Panc1 (cell line): ENCODE results near the gene RPS6KA1. TPM values are rescaled to one million over a fixed set of nuclear protein-coding genes. Genes with fewer than 3 reads are reported as not detected.

Experiments
- ATAC-seq: fragments of 200-7000 bp; cut with Tn5 transposase; 2 replicates; pipeline ENCODE4 v1.9.1; 2020; ENCODE audit warnings: mild to moderate bottlenecking, moderate library complexity
- BruUV-seq: library from RNA; stranded (reverse); fragments of 400-500 nt; replicated peaks from 2 replicates; lab custom pipeline; 2021; lab: Mats Ljungman, UMichigan
- CTCF ChIA-PET: fragments of 300-600 bp; sonication (Branson Sonifier 250); formaldehyde crosslinking; loops from one replicate; lab custom pipeline; 2022; ENCODE audit warnings: antibody characterized with exemption; lab: Charles Lee
- POLR2A ChIA-PET: fragments of 300-600 bp; sonication (Branson Sonifier 250); formaldehyde crosslinking; loops from one replicate; lab custom pipeline; 2022; ENCODE audit warnings: antibody characterized with exemption; lab: Charles Lee
- DNase-seq: peaks from one replicate; pipeline ENCODE4 v3.0.0-alpha.2; 2010; ENCODE audit warnings: low read depth, low spot score
- H3K27ac ChIP-seq: 2 replicates; pipeline ENCODE4 v1.5.1; 2011; ENCODE audit warnings: mild to moderate bottlenecking, low read length, inconsistent platforms
- H3K27me3 ChIP-seq: fragments of 200-500 bp; sonication (Bioruptor generic); 2 replicates; pipeline ENCODE4 v1.6.0; 2014; ENCODE audit warnings: low read length, inconsistent platforms; ENCODE audit not compliant: control insufficient read depth, insufficient read depth
- H3K36me3 ChIP-seq: fragments of 200-500 bp; sonication (Bioruptor generic); 2 replicates; pipeline ENCODE4 v1.5.1; 2014; ENCODE audit warnings: inconsistent platforms, mild to moderate bottlenecking, low read length, moderate library complexity; ENCODE audit not compliant: control insufficient read depth, insufficient read depth
- H3K4me1 ChIP-seq: 2 replicates; pipeline ENCODE4 v1.5.1; 2011; ENCODE audit warnings: inconsistent platforms, mild to moderate bottlenecking, low read length, moderate library complexity; ENCODE audit not compliant: control insufficient read depth, insufficient read depth
- H3K4me3 ChIP-seq, 2 experiments: 2 replicates each; pipeline ENCODE4 v1.5.1; 2011 to 2012; ENCODE audit warnings: low read depth in 2 of 2, low read length in 2 of 2, mild to moderate bottlenecking in 2 of 2, inconsistent platforms in 1 of 2, moderate library complexity in 1 of 2
- H3K9me3 ChIP-seq: fragments of 200-500 bp; sonication (Bioruptor generic); 2 replicates; pipeline ENCODE4 v1.5.1; 2014; ENCODE audit warnings: low read depth, mild to moderate bottlenecking, inconsistent platforms, low read length, moderate library complexity; ENCODE audit not compliant: control insufficient read depth, insufficient read depth
- POLR2AphosphoS5 ChIP-seq: IDR thresholded peaks from 2 replicates; pipeline ENCODE4 v1.6.1; 2012; ENCODE audit warnings: mild to moderate bottlenecking, low read depth, low read length, moderate library complexity
- SIN3A ChIP-seq: IDR thresholded peaks from 2 replicates; pipeline ENCODE4 v1.6.1; 2012; ENCODE audit warnings: low read depth, mild to moderate bottlenecking, low read length, moderate library complexity, borderline replicate concordance; ENCODE audit not compliant: insufficient read depth
- TCF7L2 ChIP-seq: IDR thresholded peaks from 2 replicates; pipeline ENCODE4 v1.6.1; 2011; ENCODE audit warnings: mild to moderate bottlenecking, low read depth, low read length, inconsistent platforms
- in situ Hi-C: cut with HindIII; loops from 2 replicates; pipeline ENCODE4 v1.10.0; 2016; ENCODE audit warnings: low sequenced_read_pairs, low pct_unique_long_range_greater_than_20kb
- intact Hi-C: fragments of 100-400 bp; cut with micrococcal nuclease; formaldehyde crosslinking; loops from one replicate; pipeline ENCODE4 v1.10.0; 2022; ENCODE audit not compliant: unreplicated experiment
- total RNA-seq: library from RNA; stranded (reverse); gene quantifications from one replicate; pipeline ENCODE4 v1.2.1, GENCODE V29; 2021; ENCODE audit not compliant: unreplicated experiment
- TF ChIP-seq, protein P1 (sequence below): fragments of 450-650 bp; IDR thresholded peaks from 2 replicates; pipeline ENCODE4 v1.5.1; 2017; ENCODE audit warnings: mild to moderate bottlenecking
- TF ChIP-seq, protein P2 (sequence below), 2 experiments: IDR thresholded peaks; 2 replicates each; pipeline ENCODE4 v1.6.1; 2011 to 2012; ENCODE audit warnings: low read depth in 2 of 2, control low read depth in 1 of 2, low read length in 1 of 2, mild to moderate bottlenecking in 1 of 2, moderate library complexity in 1 of 2; ENCODE audit not compliant: insufficient read depth in 1 of 2

Gene RPS6KA1
- total RNA-seq, 1 experiment from 2014 or later: 44.0 TPM

DNA sequence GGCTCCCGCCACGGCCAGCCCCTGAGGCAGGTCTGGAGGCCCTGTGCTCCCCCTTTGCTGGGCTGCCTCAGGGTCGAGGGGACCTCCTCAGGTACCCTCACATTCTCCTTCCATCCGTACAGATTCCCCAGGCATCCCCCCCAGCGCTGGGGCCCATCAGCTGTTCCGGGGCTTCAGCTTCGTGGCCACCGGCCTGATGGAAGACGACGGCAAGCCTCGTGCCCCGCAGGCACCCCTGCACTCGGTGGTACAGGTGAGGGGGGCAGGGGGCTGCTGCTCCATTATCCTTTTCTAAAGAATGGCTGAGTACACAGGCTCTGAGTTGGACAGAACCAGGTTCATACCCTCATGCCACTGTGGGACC lies 29.1 kb downstream of the RPS6KA1 start:
- POLR2A ChIA-PET: no interaction called here
- no TSS peak for BruUV-seq
- no peaks in the 10 kb centered on the region; the same call in 1 of the 2 replicates for H3K36me3 ChIP-seq
- no peak overlapping the region for H3K4me3 ChIP-seq
- H3K4me1 ChIP-seq: no peaks in the 10 kb centered on the region
- TF ChIP-seq TCF7L2 (no peak), SIN3A (no peak)
- intact Hi-C loops (no loop called here), in situ Hi-C loops (no loop called here)
- no peaks in the 10 kb centered on the region for H3K9me3 ChIP-seq
- no peaks in the 10 kb centered on the region for H3K27me3 ChIP-seq
- ATAC-seq (no peak), DNase-seq (no peak)
- no peak overlapping the region for H3K27ac ChIP-seq
- CTCF ChIA-PET: no interaction called here

DNA sequence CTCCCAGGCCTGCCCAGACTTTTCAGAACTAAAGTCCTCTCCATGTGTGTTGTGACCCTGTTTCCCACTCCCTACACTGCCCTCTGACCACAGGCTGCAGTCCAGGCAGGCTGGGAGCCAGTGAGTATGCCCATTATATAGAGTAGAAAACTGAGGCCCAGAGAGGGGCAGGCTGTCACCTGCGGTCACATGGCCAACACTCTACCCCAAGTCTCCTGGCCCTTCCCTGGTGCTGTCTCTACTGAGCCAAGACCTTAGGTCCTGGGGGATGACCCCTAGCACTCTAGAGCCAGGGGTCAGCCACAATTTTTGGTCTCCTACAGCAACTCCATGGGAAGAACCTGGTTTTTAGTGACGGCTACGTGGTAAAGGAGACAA lies 30.8 kb downstream of the RPS6KA1 start:
- no TSS peak for BruUV-seq
- no peaks in the 10 kb centered on the region for H3K4me1 ChIP-seq
- POLR2A ChIA-PET: no interaction called here
- ATAC-seq: no peak
- TF ChIP-seq TCF7L2: no peak
- no peak for TF ChIP-seq SIN3A
- TF ChIP-seq, protein P1, sequence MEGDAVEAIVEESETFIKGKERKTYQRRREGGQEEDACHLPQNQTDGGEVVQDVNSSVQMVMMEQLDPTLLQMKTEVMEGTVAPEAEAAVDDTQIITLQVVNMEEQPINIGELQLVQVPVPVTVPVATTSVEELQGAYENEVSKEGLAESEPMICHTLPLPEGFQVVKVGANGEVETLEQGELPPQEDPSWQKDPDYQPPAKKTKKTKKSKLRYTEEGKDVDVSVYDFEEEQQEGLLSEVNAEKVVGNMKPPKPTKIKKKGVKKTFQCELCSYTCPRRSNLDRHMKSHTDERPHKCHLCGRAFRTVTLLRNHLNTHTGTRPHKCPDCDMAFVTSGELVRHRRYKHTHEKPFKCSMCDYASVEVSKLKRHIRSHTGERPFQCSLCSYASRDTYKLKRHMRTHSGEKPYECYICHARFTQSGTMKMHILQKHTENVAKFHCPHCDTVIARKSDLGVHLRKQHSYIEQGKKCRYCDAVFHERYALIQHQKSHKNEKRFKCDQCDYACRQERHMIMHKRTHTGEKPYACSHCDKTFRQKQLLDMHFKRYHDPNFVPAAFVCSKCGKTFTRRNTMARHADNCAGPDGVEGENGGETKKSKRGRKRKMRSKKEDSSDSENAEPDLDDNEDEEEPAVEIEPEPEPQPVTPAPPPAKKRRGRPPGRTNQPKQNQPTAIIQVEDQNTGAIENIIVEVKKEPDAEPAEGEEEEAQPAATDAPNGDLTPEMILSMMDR: no peak
- no peak for TF ChIP-seq POLR2AphosphoS5
- no peaks in the 10 kb centered on the region for H3K27me3 ChIP-seq
- in situ Hi-C loops: no loop called here
- H3K4me3 ChIP-seq: no peak overlapping the region
- CTCF ChIA-PET: no interaction called here
- DNase-seq: no peak
- H3K36me3 ChIP-seq: no peaks in the 10 kb centered on the region; the same call in 1 of the 2 replicates
- H3K9me3 ChIP-seq: no peaks in the 10 kb centered on the region
- H3K27ac ChIP-seq: no peak overlapping the region
- intact Hi-C loops: no loop called here

- TF ChIP-seq, protein P1: no peak
- no peak for TF ChIP-seq TCF7L2
- TF ChIP-seq, protein P2, sequence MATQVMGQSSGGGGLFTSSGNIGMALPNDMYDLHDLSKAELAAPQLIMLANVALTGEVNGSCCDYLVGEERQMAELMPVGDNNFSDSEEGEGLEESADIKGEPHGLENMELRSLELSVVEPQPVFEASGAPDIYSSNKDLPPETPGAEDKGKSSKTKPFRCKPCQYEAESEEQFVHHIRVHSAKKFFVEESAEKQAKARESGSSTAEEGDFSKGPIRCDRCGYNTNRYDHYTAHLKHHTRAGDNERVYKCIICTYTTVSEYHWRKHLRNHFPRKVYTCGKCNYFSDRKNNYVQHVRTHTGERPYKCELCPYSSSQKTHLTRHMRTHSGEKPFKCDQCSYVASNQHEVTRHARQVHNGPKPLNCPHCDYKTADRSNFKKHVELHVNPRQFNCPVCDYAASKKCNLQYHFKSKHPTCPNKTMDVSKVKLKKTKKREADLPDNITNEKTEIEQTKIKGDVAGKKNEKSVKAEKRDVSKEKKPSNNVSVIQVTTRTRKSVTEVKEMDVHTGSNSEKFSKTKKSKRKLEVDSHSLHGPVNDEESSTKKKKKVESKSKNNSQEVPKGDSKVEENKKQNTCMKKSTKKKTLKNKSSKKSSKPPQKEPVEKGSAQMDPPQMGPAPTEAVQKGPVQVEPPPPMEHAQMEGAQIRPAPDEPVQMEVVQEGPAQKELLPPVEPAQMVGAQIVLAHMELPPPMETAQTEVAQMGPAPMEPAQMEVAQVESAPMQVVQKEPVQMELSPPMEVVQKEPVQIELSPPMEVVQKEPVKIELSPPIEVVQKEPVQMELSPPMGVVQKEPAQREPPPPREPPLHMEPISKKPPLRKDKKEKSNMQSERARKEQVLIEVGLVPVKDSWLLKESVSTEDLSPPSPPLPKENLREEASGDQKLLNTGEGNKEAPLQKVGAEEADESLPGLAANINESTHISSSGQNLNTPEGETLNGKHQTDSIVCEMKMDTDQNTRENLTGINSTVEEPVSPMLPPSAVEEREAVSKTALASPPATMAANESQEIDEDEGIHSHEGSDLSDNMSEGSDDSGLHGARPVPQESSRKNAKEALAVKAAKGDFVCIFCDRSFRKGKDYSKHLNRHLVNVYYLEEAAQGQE (IDR thresholded peaks at IDR 0.05; ENCODE audit: insufficient read depth in 1 of 2, low read depth in 2 of 2, low read length in 1 of 2): no peak
- TF ChIP-seq POLR2AphosphoS5: no peak
- no peak for TF ChIP-seq SIN3A
- ChIA-PET CTCF (no interaction called here), POLR2A (no interaction called here)
- in situ Hi-C loops (no loop called here), intact Hi-C loops (no loop called here)
- Histone ChIP-seq H3K27me3 (no peaks in the 10 kb centered on the region), H3K27ac (no peak overlapping the region), H3K4me1 (no peaks in the 10 kb centered on the region), H3K4me3 (no peak overlapping the region), H3K36me3 (no peaks in the 10 kb centered on the region), H3K9me3 (no peaks in the 10 kb centered on the region)
- BruUV-seq: no TSS peak
- ATAC-seq (no peak), DNase-seq (no peak)
Observed at GRCh38 chr1:26570287-26570686, 40.7 kb downstream of the RPS6KA1 start.
